Epithelial cell of esophagus (primary cell): Measurements from ENCODE around the gene FAM186B.
"Not testable (repeated sequence)": the region's sequence is repeated elsewhere in the genome, so short reads cannot be mapped to it uniquely, and the experiment has no call there.

ENCODE experiments used
- DNase-seq: peaks from one replicate; pipeline ENCODE4 v3.0.0; 2010; ENCODE audit warnings: low read depth
- H3K4me3 ChIP-seq: 2 replicates; pipeline ENCODE4 v1.5.1; 2011; ENCODE audit warnings: mild to moderate bottlenecking, low read length, control low read depth
- CTCF ChIP-seq: IDR thresholded peaks from 2 replicates; pipeline ENCODE4 v1.5.1; 2011; ENCODE audit warnings: low read depth, mild to moderate bottlenecking, low read length, control low read depth, inconsistent platforms; ENCODE audit not compliant: insufficient read depth; ENCODE audit errors: missing control alignments

The FAM186B gene

DNA sequence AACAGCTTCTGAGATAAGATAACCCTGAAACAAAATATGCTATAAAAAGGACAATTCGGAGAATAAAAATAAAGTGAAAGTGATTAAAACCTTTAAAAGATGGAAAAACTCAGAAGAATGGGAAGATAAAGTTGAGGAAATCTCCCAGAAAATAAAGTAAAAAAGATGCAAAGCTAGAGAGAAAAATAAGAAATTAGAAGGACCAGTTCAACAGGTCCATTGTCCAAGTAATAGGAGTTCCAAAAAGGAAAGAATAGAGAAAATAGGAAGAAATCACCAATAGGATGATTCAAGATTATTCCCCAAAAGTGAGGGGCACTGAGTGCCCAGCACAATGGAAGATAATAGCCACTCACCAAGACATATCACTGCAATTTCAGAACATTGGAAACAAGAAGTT lies 13.1 kb upstream of the FAM186B start:
- TF ChIP-seq CTCF: no peak
- H3K4me3 ChIP-seq: no peak overlapping the region
- DNase-seq: no peak

GRCh38 chr12:49616533-49617219 lies 11.2 kb upstream of the FAM186B start:
- no peak for TF ChIP-seq CTCF
- DNase-seq: no peak
- no peak overlapping the region for H3K4me3 ChIP-seq

DNA sequence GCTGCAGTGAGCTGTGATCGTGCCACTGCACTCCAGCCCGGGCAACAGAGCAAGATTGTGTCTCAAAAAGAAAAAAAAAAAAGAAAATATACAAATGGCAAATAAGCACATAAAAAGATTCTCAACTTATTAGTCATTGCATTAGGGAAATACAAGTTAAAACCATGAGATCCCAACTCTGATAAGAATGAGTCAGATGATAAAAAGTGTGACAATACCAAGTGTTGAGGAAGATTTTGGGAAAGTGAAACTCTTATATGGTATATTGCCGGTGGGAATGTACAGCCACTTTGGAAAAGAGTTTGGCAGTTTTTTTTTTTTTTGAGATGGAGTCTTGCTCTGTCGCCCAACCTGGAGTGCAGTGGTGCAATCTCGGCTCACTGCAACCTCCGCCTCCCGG lies 10.3 kb upstream of the FAM186B start:
- no peak for DNase-seq
- no peak for TF ChIP-seq CTCF

DNA sequence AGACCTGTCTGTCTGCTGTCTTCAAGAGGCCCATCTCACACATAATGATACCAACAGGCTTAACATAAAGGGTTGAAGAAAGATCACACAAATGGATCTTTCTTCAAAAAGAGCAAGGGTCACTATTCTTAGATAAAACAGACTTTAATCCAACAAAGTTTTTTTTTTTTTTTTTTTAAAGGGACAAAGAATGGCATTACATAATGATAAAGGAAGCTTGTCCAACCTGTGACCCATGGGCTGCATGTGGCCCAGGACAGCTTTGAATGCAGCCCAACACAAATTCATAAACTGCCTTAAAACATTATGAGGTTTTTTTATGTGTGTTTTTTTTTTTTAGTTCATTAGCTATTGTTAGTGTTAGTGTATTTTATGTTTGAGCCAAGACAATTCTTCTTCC lies 6.8 kb upstream of the FAM186B start:
- DNase-seq: no peak
- no peak for TF ChIP-seq CTCF
- no peak overlapping the region for H3K4me3 ChIP-seq

More for the DNA sequence above, 10.3 kb upstream of the FAM186B start:
- no peak overlapping the region for H3K4me3 ChIP-seq

DNA sequence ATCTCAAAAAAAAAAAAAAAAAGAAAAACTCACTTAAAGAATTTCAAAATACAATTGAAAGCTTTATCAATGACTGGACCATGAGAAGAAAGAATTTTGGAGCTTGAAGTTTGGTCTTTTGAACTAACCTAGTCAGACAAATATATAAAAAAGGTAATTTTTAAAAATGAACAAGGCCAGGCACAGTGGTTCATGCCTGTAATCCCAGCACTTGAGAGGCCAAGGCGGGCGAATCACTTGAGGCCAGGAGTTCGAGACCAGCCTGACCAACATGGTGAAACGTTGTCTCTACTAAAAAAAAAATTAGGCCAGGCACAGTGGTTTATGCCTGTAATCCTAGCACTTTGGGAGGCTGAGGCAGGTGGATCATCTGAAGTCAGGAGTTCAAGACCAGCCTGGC lies 5.3 kb upstream of the FAM186B start:
- H3K4me3 ChIP-seq, DNase-seq: not testable (repeated sequence)

- no peak for TF ChIP-seq CTCF
- H3K4me3 ChIP-seq: no peak overlapping the region
- DNase-seq: peak; percentile 52
Observed at GRCh38 chr12:49609875-49610154, 4.4 kb upstream of the FAM186B start.

- no peak for TF ChIP-seq CTCF
- H3K4me3 ChIP-seq: no peak overlapping the region
- DNase-seq: no peak
Observed at GRCh38 chr12:49609059-49609874, 3.8 kb upstream of the FAM186B start.
